NCI-H2227 (cell line): Measurements from ENCODE around the gene ALPG.
"Not testable (repeated sequence)": the region's sequence is repeated elsewhere in the genome, so short reads cannot be mapped to it uniquely, and the experiment has no call there.

Experiments
- DNase-seq: peaks from one replicate; lab custom pipeline; 2025; ENCODE audit not compliant: unreplicated experiment; lab: John Stamatoyannopoulos, UW

Gene ALPG

GRCh38 chr2:232418466-232419244 lies 12.0 kb downstream of the ALPG start:
- peak; percentile 63 for DNase-seq

GRCh38 chr2:232419245-232420072 lies 12.8 kb downstream of the ALPG start:
- peak; percentile 41 for DNase-seq

GRCh38 chr2:232420073-232420454 lies 13.4 kb downstream of the ALPG start:
- DNase-seq = no peak

GRCh38 chr2:232420463-232421188 lies 14.0 kb downstream of the ALPG start:
- DNase-seq = peak; percentile 55

GRCh38 chr2:232421189-232421785 lies 14.6 kb downstream of the ALPG start:
- peak; percentile 11 for DNase-seq

- no peak for DNase-seq
Measured at GRCh38 chr2:232422051-232422450, 15.4 kb downstream of the ALPG start.

- DNase-seq = not testable (repeated sequence)
Measured at GRCh38 chr2:232422996-232423395, 16.4 kb downstream of the ALPG start.

GRCh38 chr2:232423407-232423806 lies 16.8 kb downstream of the ALPG start:
- not testable (repeated sequence) for DNase-seq

GRCh38 chr2:232431705-232432590 lies 25.3 kb downstream of the ALPG start:
- no peak for DNase-seq

GRCh38 chr2:232432598-232433184 lies 26.0 kb downstream of the ALPG start:
- DNase-seq = no peak

GRCh38 chr2:232433622-232434021 lies 27.0 kb downstream of the ALPG start:
- not testable (repeated sequence) for DNase-seq

GRCh38 chr2:232434091-232434490 lies 27.4 kb downstream of the ALPG start:
- no peak for DNase-seq

GRCh38 chr2:232434563-232435374 lies 28.1 kb downstream of the ALPG start:
- no peak for DNase-seq

GRCh38 chr2:232435375-232435648 lies 28.7 kb downstream of the ALPG start:
- DNase-seq = no peak

- no peak for DNase-seq
Measured at GRCh38 chr2:232435805-232436204, 29.2 kb downstream of the ALPG start.

GRCh38 chr2:232436381-232437194 lies 29.9 kb downstream of the ALPG start:
- no peak for DNase-seq

- DNase-seq = no peak
Measured at GRCh38 chr2:232437195-232437571, 30.5 kb downstream of the ALPG start.

GRCh38 chr2:232438091-232438490 lies 31.4 kb downstream of the ALPG start:
- no peak for DNase-seq
